WTC11 (cell line): Measurements from ENCODE around the gene TMEM82. TPM values are rescaled to one million over a fixed set of nuclear protein-coding genes. Genes with fewer than 3 reads are reported as not detected.

ENCODE experiments used
- ATAC-seq: fragments of 200-7000 bp; cut with Tn5 transposase; 2 replicates; pipeline ENCODE4 v1.10.0; 2021; ENCODE audit warnings: mild to moderate bottlenecking, moderate library complexity
- CTCF ChIA-PET: fragments of 300-600 bp; sonication (Branson Sonifier 250); formaldehyde crosslinking; loops from one replicate; lab custom pipeline; 2021; ENCODE audit warnings: antibody characterized with exemption; lab: Charles Lee
- POLR2A ChIA-PET: fragments of 350-600 bp; sonication (Branson Sonifier 250); formaldehyde crosslinking; loops from one replicate; lab custom pipeline; 2021; ENCODE audit warnings: antibody characterized with exemption; lab: Charles Lee
- DNase-seq: peaks from one replicate; pipeline ENCODE4 v3.0.0; 2021; ENCODE audit warnings: low spot score
- H3K27ac Mint-ChIP-seq: 2 replicates; pipeline ENCODE4 v1.8.0; 2021; ENCODE audit warnings: mixed read lengths
- H3K27me3 Mint-ChIP-seq: 2 replicates; pipeline ENCODE4 v1.8.0; 2021; ENCODE audit warnings: low read depth, mild to moderate bottlenecking, moderate library complexity, mixed read lengths
- H3K36me3 Mint-ChIP-seq: 2 replicates; pipeline ENCODE4 v1.8.0; 2021; ENCODE audit warnings: mixed read lengths
- H3K4me1 Mint-ChIP-seq: 2 replicates; pipeline ENCODE4 v1.8.0; 2022; ENCODE audit warnings: mixed read lengths
- H3K4me3 Mint-ChIP-seq: 2 replicates; pipeline ENCODE4 v1.8.0; 2021; ENCODE audit warnings: mild to moderate bottlenecking, moderate library complexity, mixed read lengths
- H3K9me3 Mint-ChIP-seq: 2 replicates; pipeline ENCODE4 v1.8.0; 2021; ENCODE audit warnings: mixed read lengths
- E2F5 ChIP-seq: sonication (generic); formaldehyde crosslinking; IDR thresholded peaks from 2 replicates; pipeline ENCODE4 v1.8.1; 2022; ENCODE audit warnings: mild to moderate bottlenecking, moderate library complexity, missing genetic modification reagents
- MAX ChIP-seq: sonication (generic); formaldehyde crosslinking; IDR thresholded peaks from 2 replicates; pipeline ENCODE4 v1.8.0; 2022; ENCODE audit warnings: mild to moderate bottlenecking, missing genetic modification reagents
- MYBL2 ChIP-seq: sonication (generic); formaldehyde crosslinking; IDR thresholded peaks from 2 replicates; pipeline ENCODE4 v1.8.1; 2023; ENCODE audit warnings: mild to moderate bottlenecking, moderate library complexity, missing genetic modification reagents
- OVOL2 ChIP-seq: fragments of 250-450 bp; sonication (Bioruptor Pico); IDR thresholded peaks from 2 replicates; pipeline ENCODE4 v1.9.0; 2021; ENCODE audit warnings: mild to moderate bottlenecking, borderline replicate concordance
- PRRX2 ChIP-seq: fragments of 250-450 bp; sonication (Bioruptor Pico); IDR thresholded peaks from 2 replicates; pipeline ENCODE4 v1.8.0; 2021; ENCODE audit warnings: mild to moderate bottlenecking
- USF1 ChIP-seq: sonication (generic); formaldehyde crosslinking; IDR thresholded peaks from 2 replicates; pipeline ENCODE4 v1.8.0; 2022; ENCODE audit warnings: mild to moderate bottlenecking, missing genetic modification reagents
- ZNF512 ChIP-seq: sonication (generic); formaldehyde crosslinking; IDR thresholded peaks from 2 replicates; pipeline ENCODE4 v1.8.1; 2022; ENCODE audit warnings: missing genetic modification reagents, borderline replicate concordance
- total RNA-seq: library from RNA; stranded (reverse); gene quantifications from 3 replicates; pipeline ENCODE4 v1.2.3, GENCODE V29; 2021
- TF ChIP-seq, protein P1 (sequence below): sonication (generic); formaldehyde crosslinking; conservative IDR thresholded peaks from 2 replicates; pipeline ENCODE4 v1.8.1; 2022; ENCODE audit warnings: mild to moderate bottlenecking, missing genetic modification reagents
- TF ChIP-seq, protein P2 (sequence below): sonication (generic); formaldehyde crosslinking; IDR thresholded peaks from 2 replicates; pipeline ENCODE4 v1.8.1; 2022; ENCODE audit warnings: mild to moderate bottlenecking, missing genetic modification reagents, moderate library complexity, borderline replicate concordance
- TF ChIP-seq, protein P3 (sequence below): sonication (generic); formaldehyde crosslinking; IDR thresholded peaks from 2 replicates; pipeline ENCODE4 v1.8.1; 2023; ENCODE audit warnings: mild to moderate bottlenecking, missing genetic modification reagents, borderline replicate concordance

The TMEM82 gene
- total RNA-seq, 1 experiment from 2014 or later: 0.48 TPM

DNA sequence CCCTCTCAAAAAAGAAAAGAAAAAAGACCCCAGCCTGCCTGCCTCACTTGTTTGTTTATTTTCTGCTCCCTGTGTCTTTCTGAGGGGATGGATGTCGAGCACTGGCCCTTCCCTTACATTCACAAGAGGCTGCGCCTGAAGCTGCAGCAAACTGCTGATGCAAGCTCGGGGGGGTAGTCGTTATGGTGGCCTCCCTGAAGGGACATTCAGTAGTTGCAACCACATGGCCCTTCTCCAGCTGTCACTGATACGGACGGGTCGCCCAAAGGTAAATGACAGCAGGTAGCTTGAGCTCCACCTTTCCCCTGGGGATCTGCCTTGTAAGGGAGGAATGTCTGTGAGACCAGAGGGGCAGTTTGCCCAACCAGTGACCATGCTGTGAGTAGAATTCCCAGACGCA lies 40.5 kb upstream of the TMEM82 start:
- no peak for TF ChIP-seq PRRX2 (CRISPR knock-in tag)
- no peak for TF ChIP-seq E2F5 (CRISPR knock-in tag)
- TF ChIP-seq, protein P1, sequence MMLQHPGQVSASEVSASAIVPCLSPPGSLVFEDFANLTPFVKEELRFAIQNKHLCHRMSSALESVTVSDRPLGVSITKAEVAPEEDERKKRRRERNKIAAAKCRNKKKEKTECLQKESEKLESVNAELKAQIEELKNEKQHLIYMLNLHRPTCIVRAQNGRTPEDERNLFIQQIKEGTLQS (CRISPR knock-in tag): no peak
- TF ChIP-seq USF1 (CRISPR knock-in tag): no peak
- TF ChIP-seq, protein P2, sequence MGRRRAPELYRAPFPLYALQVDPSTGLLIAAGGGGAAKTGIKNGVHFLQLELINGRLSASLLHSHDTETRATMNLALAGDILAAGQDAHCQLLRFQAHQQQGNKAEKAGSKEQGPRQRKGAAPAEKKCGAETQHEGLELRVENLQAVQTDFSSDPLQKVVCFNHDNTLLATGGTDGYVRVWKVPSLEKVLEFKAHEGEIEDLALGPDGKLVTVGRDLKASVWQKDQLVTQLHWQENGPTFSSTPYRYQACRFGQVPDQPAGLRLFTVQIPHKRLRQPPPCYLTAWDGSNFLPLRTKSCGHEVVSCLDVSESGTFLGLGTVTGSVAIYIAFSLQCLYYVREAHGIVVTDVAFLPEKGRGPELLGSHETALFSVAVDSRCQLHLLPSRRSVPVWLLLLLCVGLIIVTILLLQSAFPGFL (CRISPR knock-in tag): no peak
- TF ChIP-seq MYBL2 (CRISPR knock-in tag): no peak
- TF ChIP-seq ZNF512: no peak
- no peak for TF ChIP-seq MAX (CRISPR knock-in tag)
- TF ChIP-seq, all 79 proteins: peak for 0
- Mint-ChIP-seq H3K27me3 (no peaks in the 10 kb centered on the region), H3K4me3 (no peak overlapping the region), H3K9me3 (no peaks in the 10 kb centered on the region), H3K4me1 (peaks cover 3% of the 10 kb centered on the region), H3K27ac (peak overlapping the region; percentile 60; the same call in 1 of the 2 replicates), H3K36me3 (no peaks in the 10 kb centered on the region)
- ChIA-PET CTCF (interaction anchor here (0.9 to 1.3 kb wide), 3 partner anchors 11 to 74 kb away, joined by 3 to 8 read pairs (median 3); partner anchors contain the start of gene TMEM82), POLR2A (no interaction called here)
- DNase-seq (no peak), ATAC-seq (no peak)

- H3K27me3 Mint-ChIP-seq: no peaks in the 10 kb centered on the region
- peaks cover 3% of the 10 kb centered on the region for H3K4me1 Mint-ChIP-seq
- ChIA-PET CTCF (interaction anchor here (0.9 to 1.3 kb wide), 2 partner anchors 39 to 73 kb away, joined by 3 to 8 read pairs; partner anchors contain the start of gene TMEM82), POLR2A (no interaction called here)
- no peaks in the 10 kb centered on the region for H3K9me3 Mint-ChIP-seq
- TF ChIP-seq ZNF512 (no peak), USF1 (CRISPR knock-in tag) (no peak), OVOL2 (CRISPR knock-in tag) (no peak)
- TF ChIP-seq, protein P3, sequence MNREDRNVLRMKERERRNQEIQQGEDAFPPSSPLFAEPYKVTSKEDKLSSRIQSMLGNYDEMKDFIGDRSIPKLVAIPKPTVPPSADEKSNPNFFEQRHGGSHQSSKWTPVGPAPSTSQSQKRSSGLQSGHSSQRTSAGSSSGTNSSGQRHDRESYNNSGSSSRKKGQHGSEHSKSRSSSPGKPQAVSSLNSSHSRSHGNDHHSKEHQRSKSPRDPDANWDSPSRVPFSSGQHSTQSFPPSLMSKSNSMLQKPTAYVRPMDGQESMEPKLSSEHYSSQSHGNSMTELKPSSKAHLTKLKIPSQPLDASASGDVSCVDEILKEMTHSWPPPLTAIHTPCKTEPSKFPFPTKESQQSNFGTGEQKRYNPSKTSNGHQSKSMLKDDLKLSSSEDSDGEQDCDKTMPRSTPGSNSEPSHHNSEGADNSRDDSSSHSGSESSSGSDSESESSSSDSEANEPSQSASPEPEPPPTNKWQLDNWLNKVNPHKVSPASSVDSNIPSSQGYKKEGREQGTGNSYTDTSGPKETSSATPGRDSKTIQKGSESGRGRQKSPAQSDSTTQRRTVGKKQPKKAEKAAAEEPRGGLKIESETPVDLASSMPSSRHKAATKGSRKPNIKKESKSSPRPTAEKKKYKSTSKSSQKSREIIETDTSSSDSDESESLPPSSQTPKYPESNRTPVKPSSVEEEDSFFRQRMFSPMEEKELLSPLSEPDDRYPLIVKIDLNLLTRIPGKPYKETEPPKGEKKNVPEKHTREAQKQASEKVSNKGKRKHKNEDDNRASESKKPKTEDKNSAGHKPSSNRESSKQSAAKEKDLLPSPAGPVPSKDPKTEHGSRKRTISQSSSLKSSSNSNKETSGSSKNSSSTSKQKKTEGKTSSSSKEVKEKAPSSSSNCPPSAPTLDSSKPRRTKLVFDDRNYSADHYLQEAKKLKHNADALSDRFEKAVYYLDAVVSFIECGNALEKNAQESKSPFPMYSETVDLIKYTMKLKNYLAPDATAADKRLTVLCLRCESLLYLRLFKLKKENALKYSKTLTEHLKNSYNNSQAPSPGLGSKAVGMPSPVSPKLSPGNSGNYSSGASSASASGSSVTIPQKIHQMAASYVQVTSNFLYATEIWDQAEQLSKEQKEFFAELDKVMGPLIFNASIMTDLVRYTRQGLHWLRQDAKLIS (CRISPR knock-in tag): no peak
- no peaks in the 10 kb centered on the region for H3K36me3 Mint-ChIP-seq
- peak; percentile 58 for DNase-seq
- peak overlapping the region; percentile 85 for H3K27ac Mint-ChIP-seq
- ATAC-seq: peak; percentile 95
- no peak overlapping the region for H3K4me3 Mint-ChIP-seq
Measured at GRCh38 chr1:15702722-15703550, 39.4 kb upstream of the TMEM82 start.
